Activated CD8-positive, alpha-beta T cell treated with anti-CD3 and anti-CD28 coated beads for 36 hours (primary cell): ENCODE data around the gene UBE2H. TPM values are rescaled to one million over a fixed set of nuclear protein-coding genes. Genes with fewer than 3 reads are reported as not detected.

Experiments
- ATAC-seq: fragments of 200-7000 bp; cut with Tn5 transposase; one replicate; pipeline ENCODE4 v1.10.0; 2021; ENCODE audit warnings: mild to moderate bottlenecking, moderate library complexity
- CTCF ChIA-PET: fragments of 350-600 bp; sonication (Branson Sonifier 250); formaldehyde crosslinking; loops from one replicate; lab custom pipeline; 2021; ENCODE audit warnings: antibody characterized with exemption; lab: Charles Lee
- POLR2A ChIA-PET: fragments of 350-600 bp; sonication (Branson Sonifier 250); formaldehyde crosslinking; loops from one replicate; lab custom pipeline; 2021; ENCODE audit warnings: antibody characterized with exemption; lab: Charles Lee
- DNase-seq: peaks from one replicate; pipeline ENCODE4 v3.0.0-alpha.2; 2020
- H3K27ac Mint-ChIP-seq: one replicate; pipeline ENCODE4 v1.8.0; 2021; ENCODE audit warnings: mild to moderate bottlenecking, mixed read lengths
- H3K27me3 Mint-ChIP-seq: one replicate; pipeline ENCODE4 v1.8.0; 2021; ENCODE audit warnings: mixed read lengths
- H3K36me3 Mint-ChIP-seq: one replicate; pipeline ENCODE4 v1.8.0; 2021; ENCODE audit warnings: low read depth, mixed read lengths
- H3K4me1 Mint-ChIP-seq: one replicate; pipeline ENCODE4 v1.8.0; 2021; ENCODE audit warnings: low read depth, mixed read lengths
- H3K4me3 Mint-ChIP-seq: one replicate; pipeline ENCODE4 v1.8.0; 2021; ENCODE audit warnings: mild to moderate bottlenecking, moderate library complexity, mixed read lengths
- H3K9me3 Mint-ChIP-seq: one replicate; pipeline ENCODE4 v1.8.0; 2021; ENCODE audit warnings: mixed read lengths
- intact Hi-C: fragments of 100-400 bp; cut with micrococcal nuclease; formaldehyde crosslinking; loops from one replicate; pipeline ENCODE4 v1.10.0; 2022
- total RNA-seq, 2 experiments: library from RNA; stranded (reverse); gene quantifications; one replicate each; pipeline ENCODE4 v1.2.3, GENCODE V29; 2021
- TF ChIP-seq, protein P1 (sequence below): fragments of 200-600 bp; IDR thresholded peaks from one replicate; pipeline ENCODE4 v1.8.0; 2022; ENCODE audit warnings: antibody characterized with exemption, mild to moderate bottlenecking

UBE2H gene
- total RNA-seq, 2 experiments from 2014 or later = 22.4 to 22.6 TPM

DNA sequence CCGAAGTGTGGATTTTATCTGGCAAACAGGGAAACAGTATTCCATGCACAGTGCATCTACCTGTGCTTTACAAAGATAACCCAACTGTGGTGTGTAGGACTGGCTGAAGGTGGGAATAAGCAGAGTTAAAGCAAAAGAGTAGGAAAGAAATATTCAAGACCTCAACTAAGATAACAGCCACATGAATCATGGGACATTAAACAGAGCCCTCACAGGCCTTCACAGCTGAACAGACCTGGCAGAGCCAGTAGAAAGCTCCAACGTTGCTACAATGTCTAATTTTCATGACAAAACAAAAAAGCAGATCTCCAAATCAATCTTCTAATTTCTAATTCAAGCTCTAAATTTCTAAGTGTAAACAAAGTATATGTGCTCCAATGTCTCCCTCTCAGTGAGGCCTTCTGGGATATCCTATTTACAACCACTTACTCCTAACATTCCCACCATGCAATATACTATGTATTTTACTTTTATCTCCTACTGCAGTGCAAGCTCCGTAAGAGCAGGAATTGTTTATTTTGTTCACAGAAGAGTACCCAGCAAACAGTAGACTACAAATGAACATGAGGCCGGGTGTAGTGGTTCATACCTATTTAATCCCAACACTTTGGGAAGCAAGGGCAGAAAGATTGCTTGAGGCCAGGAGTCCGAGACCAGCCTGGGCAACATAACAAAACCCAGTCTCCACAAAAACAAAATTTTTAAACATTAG, 63.5 kb downstream of the UBE2H start:
- Mint-ChIP-seq H3K9me3 (no peaks in the 10 kb centered on the region), H3K27ac (no peak overlapping the region), H3K27me3 (no peaks in the 10 kb centered on the region), H3K36me3 (peaks cover 1% of the 10 kb centered on the region), H3K4me3 (no peak overlapping the region), H3K4me1 (peaks cover 3% of the 10 kb centered on the region)
- intact Hi-C loops = no loop called here
- DNase-seq = no peak
- ATAC-seq = no peak
- TF ChIP-seq, protein P1, sequence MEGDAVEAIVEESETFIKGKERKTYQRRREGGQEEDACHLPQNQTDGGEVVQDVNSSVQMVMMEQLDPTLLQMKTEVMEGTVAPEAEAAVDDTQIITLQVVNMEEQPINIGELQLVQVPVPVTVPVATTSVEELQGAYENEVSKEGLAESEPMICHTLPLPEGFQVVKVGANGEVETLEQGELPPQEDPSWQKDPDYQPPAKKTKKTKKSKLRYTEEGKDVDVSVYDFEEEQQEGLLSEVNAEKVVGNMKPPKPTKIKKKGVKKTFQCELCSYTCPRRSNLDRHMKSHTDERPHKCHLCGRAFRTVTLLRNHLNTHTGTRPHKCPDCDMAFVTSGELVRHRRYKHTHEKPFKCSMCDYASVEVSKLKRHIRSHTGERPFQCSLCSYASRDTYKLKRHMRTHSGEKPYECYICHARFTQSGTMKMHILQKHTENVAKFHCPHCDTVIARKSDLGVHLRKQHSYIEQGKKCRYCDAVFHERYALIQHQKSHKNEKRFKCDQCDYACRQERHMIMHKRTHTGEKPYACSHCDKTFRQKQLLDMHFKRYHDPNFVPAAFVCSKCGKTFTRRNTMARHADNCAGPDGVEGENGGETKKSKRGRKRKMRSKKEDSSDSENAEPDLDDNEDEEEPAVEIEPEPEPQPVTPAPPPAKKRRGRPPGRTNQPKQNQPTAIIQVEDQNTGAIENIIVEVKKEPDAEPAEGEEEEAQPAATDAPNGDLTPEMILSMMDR = no peak
- ChIA-PET CTCF (interaction anchor here (1.1 to 1.6 kb wide), 2 partner anchors 10 to 27 kb away, joined by 3 to 4 read pairs; no protein-coding TSS in a partner anchor), POLR2A (no interaction called here)

DNA sequence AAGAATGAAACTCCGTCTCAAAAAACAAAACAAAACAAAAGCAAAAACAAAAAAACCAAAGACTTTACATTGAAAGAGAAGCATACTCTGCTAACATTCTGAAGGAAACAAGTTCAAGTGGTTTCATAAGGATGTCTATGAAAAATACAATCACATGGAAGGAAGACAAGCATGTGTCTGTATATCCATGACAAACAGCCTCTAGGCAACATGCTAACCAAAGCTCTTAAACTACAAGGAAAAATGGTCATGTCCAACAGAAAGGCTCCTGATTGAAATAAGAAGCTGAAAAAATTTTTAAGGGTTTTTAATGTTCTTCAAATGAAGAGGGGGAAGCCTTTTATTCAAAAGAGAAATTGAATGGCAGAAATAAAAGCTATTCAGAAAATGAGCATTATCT, 64.9 kb downstream of the UBE2H start:
- no peak for DNase-seq
- no peak for ATAC-seq
- H3K4me1 Mint-ChIP-seq = no peaks in the 10 kb centered on the region
- H3K27ac Mint-ChIP-seq = no peak overlapping the region
- TF ChIP-seq, protein P1 = no peak
- no peak overlapping the region for H3K4me3 Mint-ChIP-seq
- no peaks in the 10 kb centered on the region for H3K36me3 Mint-ChIP-seq
- H3K27me3 Mint-ChIP-seq = no peaks in the 10 kb centered on the region
- ChIA-PET POLR2A (no interaction called here), CTCF (no interaction called here)
- no peaks in the 10 kb centered on the region for H3K9me3 Mint-ChIP-seq
- intact Hi-C loops = no loop called here

DNA sequence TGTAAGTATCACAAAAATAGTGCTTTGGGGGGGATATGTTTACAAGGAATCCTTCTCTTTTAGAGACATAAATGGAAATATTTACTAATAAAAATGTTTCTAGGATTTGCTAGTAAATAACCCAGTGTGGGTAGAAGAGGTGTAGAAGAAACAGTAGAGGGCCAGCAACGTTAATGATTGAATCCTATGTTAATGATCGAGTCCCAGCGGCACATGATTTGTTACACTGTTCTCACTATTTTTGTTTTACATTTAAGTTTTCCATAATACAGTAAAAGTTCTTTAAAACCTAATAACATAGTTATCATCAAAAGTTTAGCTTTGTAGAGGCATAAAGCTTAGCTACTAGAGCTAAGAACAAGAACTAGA, 66.0 kb downstream of the UBE2H start:
- Mint-ChIP-seq H3K27me3 (no peaks in the 10 kb centered on the region), H3K36me3 (no peaks in the 10 kb centered on the region), H3K4me3 (no peak overlapping the region), H3K4me1 (peaks cover 3% of the 10 kb centered on the region), H3K9me3 (no peaks in the 10 kb centered on the region), H3K27ac (no peak overlapping the region)
- no peak for DNase-seq
- CTCF ChIA-PET = interaction anchor here (1.3 kb wide), 1 partner anchor 11 kb away, joined by 4 read pairs; no protein-coding TSS in a partner anchor
- ATAC-seq = no peak
- intact Hi-C loops = no loop called here
- POLR2A ChIA-PET = no interaction called here
- TF ChIP-seq, protein P1 = no peak

DNA sequence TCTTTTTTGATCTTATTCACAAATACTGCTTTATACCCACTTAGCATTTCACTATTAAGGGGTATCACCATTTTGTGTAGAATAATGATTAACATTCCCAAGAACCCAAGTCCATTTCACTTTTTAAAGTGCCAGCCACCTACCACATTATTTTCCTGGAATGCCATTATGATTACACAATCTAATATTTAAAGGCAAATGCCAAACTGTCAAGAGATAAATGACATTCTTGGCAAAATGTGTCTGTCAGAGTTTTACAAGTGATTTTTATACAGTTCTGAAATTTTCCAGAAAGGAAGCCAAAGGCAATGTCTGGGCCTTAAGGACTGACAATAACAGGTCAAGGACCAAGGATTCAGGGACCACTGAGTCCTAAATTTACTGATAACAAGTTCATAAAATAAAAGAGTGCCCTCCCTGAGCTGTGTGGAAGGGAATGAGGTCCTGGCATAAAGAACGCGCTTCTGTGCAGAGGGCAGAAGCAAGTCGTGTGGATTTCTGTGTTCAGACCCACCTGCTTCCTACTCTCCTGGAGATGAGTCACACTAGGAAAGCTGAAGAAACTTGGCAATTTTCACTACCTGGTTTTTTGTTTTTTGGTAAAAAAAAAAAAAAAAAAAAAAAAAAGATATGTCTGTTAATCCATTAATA, 66.5 kb downstream of the UBE2H start:
- no peak overlapping the region for H3K27ac Mint-ChIP-seq
- ChIA-PET CTCF (interaction anchor here (1.3 kb wide), 1 partner anchor 11 kb away, joined by 4 read pairs; no protein-coding TSS in a partner anchor), POLR2A (no interaction called here)
- no peak for ATAC-seq
- H3K27me3 Mint-ChIP-seq = no peaks in the 10 kb centered on the region
- H3K36me3 Mint-ChIP-seq = no peaks in the 10 kb centered on the region
- TF ChIP-seq, protein P1 = no peak
- no peaks in the 10 kb centered on the region for H3K9me3 Mint-ChIP-seq
- no peak overlapping the region for H3K4me3 Mint-ChIP-seq
- intact Hi-C loops = no loop called here
- DNase-seq = no peak
- H3K4me1 Mint-ChIP-seq = peaks cover 6% of the 10 kb centered on the region

DNA sequence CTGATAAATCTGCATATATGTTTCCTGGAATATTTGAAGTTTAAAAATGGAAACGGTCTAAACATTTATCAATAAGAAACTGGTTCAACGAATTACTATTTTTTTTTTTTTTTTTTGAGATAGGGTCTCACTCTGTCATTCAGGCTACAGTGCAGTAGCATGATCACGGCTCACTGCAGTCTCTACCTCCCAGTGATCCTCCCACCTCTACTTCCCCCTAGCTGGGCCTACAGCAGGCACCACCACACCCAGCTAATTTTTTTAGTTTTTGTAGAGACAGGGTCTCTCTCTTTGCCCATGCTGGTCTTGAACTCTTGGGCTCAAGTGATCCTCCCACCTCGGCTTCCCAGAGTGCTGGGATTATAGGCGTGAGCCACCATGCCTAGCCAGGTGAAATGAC, 68.3 kb downstream of the UBE2H start:
- H3K4me3 Mint-ChIP-seq = no peak overlapping the region
- CTCF ChIA-PET = no interaction called here
- no peaks in the 10 kb centered on the region for H3K27me3 Mint-ChIP-seq
- TF ChIP-seq, protein P1 = no peak
- ATAC-seq = no peak
- DNase-seq = no peak
- H3K27ac Mint-ChIP-seq = no peak overlapping the region
- H3K9me3 Mint-ChIP-seq = no peaks in the 10 kb centered on the region
- POLR2A ChIA-PET = interaction anchor here (0.6 kb wide), 1 partner anchor 113 kb away, joined by 3 read pairs; no protein-coding TSS in a partner anchor
- H3K36me3 Mint-ChIP-seq = peaks cover under 1% of the 10 kb centered on the region
- peaks cover 17% of the 10 kb centered on the region for H3K4me1 Mint-ChIP-seq
- intact Hi-C loops = no loop called here
